ENCODE measurements around the gene SART3.
A peak's percentile ranks its signal among the peaks of the same experiment; 100 is the strongest.
"Not testable (repeated sequence)": the region's sequence is repeated elsewhere in the genome, so short reads cannot be mapped to it uniquely, and the experiment has no call there.

Gene SART3

DNA sequence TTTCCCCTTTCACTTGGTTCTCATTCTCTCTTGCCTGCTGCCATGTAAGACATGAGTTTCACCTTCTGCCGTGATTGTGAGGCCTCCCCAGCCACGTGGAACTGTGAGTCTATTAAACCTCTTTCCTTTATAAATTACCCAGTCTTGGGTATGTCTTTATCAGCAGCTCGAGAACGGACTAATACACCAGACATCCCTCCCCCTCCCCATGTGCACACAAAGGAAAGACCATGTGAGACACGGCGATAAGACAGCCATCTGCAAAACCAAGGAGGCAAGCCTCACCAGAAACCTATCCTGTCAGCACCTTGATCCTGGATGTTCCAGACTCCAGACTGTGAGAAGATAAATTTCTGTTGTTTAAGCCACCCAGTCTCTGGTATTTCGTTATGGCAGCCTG is 75.6 kb downstream of the SART3 start:
- DNase-seq = not testable (repeated sequence)

- no peak for DNase-seq
Measured at GRCh38 chr12:108484845-108485244, 76.1 kb downstream of the SART3 start.

DNA sequence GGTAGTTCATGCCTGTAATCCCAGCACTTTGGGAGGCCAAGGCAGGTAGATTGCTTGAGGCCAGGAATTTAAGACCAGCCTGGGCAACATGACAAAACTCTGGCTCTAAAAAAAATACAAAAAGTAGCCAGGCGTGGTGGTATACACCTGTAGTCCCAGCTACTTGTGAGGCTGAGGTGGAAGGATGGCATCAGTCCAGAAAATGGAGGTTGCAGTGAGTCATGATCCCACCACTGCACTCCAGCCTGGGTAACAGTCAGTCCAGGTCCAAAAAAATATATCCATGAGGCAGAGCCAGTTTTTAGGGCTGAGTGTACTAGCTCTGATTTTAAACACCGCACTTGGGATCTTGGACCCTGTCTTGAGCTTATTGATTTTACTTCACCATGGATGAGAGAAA is 76.5 kb downstream of the SART3 start:
- DNase-seq = no peak

DNA sequence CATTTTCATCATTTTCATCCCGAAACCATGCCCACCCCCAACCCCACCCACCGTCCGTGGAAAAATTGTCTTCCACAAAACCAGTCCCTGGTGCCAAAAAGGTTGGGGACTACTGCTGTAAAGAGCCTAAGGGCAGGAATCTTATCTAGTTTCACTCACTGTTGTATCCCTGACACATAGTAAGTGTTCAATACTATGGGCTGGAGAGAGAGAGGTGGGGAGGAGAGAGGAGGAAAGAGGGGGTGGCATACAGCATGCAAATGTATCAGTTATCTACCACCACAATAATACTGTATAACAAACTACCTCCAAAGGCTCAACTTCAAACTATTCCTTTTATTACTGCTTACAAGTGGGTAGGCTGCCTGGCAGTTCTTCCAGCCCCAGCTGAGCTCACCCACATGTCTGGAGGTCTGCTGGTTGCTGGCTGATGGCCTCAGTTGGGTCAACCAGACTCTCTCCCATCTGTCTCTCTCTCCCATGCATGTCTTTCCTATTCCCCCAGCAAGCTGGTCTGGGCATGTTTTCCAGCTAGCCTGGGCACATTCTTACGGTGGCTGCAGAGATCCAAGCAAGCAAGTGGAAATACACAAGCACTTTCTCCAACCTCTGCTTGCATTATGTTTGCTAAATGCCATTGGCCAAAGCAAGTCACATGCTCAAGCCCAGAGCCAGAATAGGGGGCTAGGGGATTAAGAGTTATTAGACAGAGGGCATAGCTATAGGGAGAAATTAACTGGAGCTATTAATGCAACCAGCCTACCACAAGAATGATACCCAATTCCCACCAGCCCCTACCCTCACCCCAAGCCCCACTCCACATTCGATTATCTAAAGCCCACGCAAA is 77.5 kb downstream of the SART3 start:
- DNase-seq = no peak

- peak; percentile 53 for DNase-seq
Measured at GRCh38 chr12:108482717-108483212, 78.2 kb downstream of the SART3 start.

- no peak for DNase-seq
Measured at GRCh38 chr12:108479364-108480070, 81.5 kb downstream of the SART3 start.

DNA sequence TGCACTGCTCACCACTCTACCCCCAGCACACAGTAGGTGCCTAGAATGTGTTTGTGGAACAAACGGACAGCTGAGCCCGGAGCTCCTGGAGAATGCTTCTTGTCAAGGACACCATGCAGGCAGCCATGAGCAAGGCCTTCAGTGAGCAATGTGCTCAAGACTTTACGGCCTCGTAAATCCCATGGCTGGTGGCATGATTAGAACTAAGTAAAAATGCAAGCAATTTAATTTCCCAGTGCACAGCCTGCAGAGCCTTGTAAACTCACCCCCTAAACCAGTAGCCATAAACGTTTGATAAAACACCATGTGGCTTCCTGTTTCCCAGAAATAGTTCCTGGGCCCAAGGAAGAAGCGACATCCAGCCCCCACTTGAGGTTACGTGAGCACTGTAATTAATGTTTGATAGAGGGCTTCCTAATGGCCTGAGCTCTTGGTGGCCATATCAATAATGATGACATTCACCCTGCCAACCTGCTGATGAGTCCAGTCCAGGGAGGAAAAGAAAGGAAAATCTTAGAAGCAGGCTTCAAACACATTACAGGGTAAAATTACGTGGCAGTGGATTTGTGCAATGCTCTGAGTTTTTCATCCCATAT is 82.3 kb downstream of the SART3 start:
- no peak for DNase-seq

GRCh38 chr12:108477881-108478259 is 83.1 kb downstream of the SART3 start:
- DNase-seq = no peak

DNA sequence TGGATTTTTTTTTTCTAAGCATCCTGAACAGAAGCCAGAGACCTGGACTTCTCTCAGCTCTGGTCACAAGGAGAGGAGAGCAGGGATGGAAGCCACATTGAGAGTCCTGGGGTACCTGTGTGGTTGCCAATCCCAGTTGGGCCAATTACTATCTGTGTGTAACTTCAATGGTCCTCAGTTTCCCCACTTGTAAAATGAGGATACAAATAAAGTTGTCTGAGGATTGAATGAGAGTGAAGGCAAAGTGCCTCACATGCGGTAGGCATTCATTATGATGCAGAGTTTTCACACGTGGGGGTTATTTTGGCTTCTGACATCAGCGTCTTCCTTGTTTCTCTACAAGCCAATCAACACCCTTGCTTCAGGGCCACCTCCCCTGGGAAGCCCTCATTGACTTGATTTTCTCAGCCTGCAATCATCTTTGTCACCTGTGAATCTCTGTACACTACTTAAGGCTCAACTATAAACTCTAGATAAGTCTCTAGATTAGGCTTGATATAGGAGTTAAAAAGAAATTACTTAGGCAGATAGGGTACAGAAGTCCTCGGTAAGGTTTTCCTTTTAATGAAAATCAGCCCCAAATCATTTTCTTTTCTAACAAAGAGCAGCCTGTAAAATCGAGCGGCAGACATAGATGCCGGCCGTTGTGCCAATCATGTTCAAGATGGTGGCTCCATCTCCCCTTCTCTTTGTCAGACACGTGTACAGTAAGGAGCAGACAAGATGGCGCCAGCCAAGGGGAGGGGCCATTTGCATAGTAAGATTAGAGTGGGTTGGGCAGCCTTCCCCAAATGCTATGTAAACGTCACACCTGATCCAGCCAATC is 83.7 kb downstream of the SART3 start:
- DNase-seq = no peak

DNA sequence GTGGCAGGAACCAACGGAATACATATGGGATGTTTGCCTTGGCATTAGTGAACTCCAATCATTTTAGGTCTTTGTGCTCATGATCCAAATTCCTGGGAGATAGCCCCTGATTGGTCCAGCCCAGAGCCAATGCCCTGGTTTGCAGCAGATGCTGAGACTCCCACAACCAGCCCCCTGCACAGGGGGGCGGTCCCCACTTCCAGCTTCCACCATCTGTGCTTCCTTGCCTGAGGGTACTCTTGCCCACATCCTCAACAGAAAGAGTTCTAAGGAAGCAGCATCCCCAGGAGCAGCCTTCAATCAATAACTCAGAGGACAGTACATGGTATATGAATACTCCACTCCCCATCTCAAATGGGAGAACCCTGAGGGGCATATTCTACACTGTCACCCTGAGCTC is 85.6 kb downstream of the SART3 start:
- no peak for DNase-seq

- DNase-seq = no peak
Measured at GRCh38 chr12:108473400-108474055, 87.4 kb downstream of the SART3 start.

Measured in T1000 (cell line).